Retinal pigment epithelial cell (primary cell): ENCODE results near the gene DNAH10.

Experiments used
- DNase-seq: peaks from one replicate; pipeline ENCODE4 v3.0.0-alpha.2; 2010; ENCODE audit warnings: low read depth
- H3K4me3 ChIP-seq: 2 replicates; pipeline ENCODE4 v1.5.1; 2011; ENCODE audit warnings: mild to moderate bottlenecking, low read length, control low read depth, moderate library complexity
- CTCF ChIP-seq: conservative IDR thresholded peaks from 2 replicates; pipeline ENCODE4 v1.5.1; 2011; ENCODE audit warnings: low read depth, low read length, control low read depth, inconsistent platforms

The DNAH10 gene

GRCh38 chr12:123877968-123878367 lies 115.9 kb downstream of the DNAH10 start:
- DNase-seq, result no peak
- H3K4me3 ChIP-seq, result no peak overlapping the region
- TF ChIP-seq CTCF, result no peak

GRCh38 chr12:123879101-123879500 lies 117.0 kb downstream of the DNAH10 start:
- TF ChIP-seq CTCF, result no peak
- H3K4me3 ChIP-seq, result no peak overlapping the region
- DNase-seq, result no peak

GRCh38 chr12:123879691-123880090 lies 117.6 kb downstream of the DNAH10 start:
- TF ChIP-seq CTCF, result no peak
- DNase-seq, result no peak
- H3K4me3 ChIP-seq, result no peak overlapping the region

GRCh38 chr12:123882161-123882705 lies 120.1 kb downstream of the DNAH10 start:
- no peak overlapping the region for H3K4me3 ChIP-seq
- no peak for TF ChIP-seq CTCF
- DNase-seq, result no peak

GRCh38 chr12:123886258-123886657 lies 124.2 kb downstream of the DNAH10 start:
- DNase-seq, result no peak
- TF ChIP-seq CTCF, result no peak
- H3K4me3 ChIP-seq, result no peak overlapping the region

GRCh38 chr12:123886931-123887582 lies 125.0 kb downstream of the DNAH10 start:
- no peak for DNase-seq
- H3K4me3 ChIP-seq, result no peak overlapping the region
- no peak for TF ChIP-seq CTCF

GRCh38 chr12:123888989-123889388 lies 126.9 kb downstream of the DNAH10 start:
- no peak overlapping the region for H3K4me3 ChIP-seq

More at GRCh38 chr12:123888989-123889388, 126.9 kb downstream of the DNAH10 start:
- no peak for DNase-seq
- no peak for TF ChIP-seq CTCF
